ENCODE measurements around the gene PAGR1. TPM values are rescaled to one million over a fixed set of nuclear protein-coding genes. Genes with fewer than 3 reads are reported as not detected.

Gene PAGR1
- total RNA-seq, 1 donor from 2014 or later: 26.4 TPM

DNA sequence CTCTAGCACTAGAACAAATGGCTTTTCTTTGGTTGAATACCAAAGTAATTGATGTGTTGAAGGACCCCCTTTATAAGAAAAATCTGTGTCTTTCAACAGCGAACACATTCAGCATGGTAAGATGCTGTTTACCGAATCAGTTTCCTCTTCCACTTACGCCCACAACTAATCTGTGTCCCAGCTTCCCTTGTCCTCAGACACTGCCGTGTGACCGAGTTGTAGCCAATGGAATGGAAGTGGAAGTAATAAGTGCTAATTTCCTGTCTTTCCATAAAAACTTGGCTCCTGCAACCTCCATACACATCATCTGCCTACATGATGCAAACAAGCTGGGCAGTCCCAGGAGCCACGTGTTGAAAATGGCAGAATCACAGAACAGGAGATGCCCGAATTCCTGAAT is 36.7 kb downstream of the PAGR1 start:
- Mint-ChIP-seq H3K9me3 (ENCODE audit: low read depth) (no peaks in the 10 kb centered on the region), H3K36me3 (ENCODE audit: insufficient read depth) (no peaks in the 10 kb centered on the region), H3K4me3 (ENCODE audit: low read depth) (no peak overlapping the region), H3K27me3 (no peaks in the 10 kb centered on the region), H3K4me1 (ENCODE audit: low read depth) (peaks cover 5% of the 10 kb centered on the region), H3K27ac (no peak overlapping the region)
- DNase-seq (ENCODE audit: low spot score, unreplicated experiment): no peak
- TF ChIP-seq, protein P1, sequence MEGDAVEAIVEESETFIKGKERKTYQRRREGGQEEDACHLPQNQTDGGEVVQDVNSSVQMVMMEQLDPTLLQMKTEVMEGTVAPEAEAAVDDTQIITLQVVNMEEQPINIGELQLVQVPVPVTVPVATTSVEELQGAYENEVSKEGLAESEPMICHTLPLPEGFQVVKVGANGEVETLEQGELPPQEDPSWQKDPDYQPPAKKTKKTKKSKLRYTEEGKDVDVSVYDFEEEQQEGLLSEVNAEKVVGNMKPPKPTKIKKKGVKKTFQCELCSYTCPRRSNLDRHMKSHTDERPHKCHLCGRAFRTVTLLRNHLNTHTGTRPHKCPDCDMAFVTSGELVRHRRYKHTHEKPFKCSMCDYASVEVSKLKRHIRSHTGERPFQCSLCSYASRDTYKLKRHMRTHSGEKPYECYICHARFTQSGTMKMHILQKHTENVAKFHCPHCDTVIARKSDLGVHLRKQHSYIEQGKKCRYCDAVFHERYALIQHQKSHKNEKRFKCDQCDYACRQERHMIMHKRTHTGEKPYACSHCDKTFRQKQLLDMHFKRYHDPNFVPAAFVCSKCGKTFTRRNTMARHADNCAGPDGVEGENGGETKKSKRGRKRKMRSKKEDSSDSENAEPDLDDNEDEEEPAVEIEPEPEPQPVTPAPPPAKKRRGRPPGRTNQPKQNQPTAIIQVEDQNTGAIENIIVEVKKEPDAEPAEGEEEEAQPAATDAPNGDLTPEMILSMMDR (IDR thresholded peaks at IDR 0.05; ENCODE audit: unreplicated experiment): no peak

DNA sequence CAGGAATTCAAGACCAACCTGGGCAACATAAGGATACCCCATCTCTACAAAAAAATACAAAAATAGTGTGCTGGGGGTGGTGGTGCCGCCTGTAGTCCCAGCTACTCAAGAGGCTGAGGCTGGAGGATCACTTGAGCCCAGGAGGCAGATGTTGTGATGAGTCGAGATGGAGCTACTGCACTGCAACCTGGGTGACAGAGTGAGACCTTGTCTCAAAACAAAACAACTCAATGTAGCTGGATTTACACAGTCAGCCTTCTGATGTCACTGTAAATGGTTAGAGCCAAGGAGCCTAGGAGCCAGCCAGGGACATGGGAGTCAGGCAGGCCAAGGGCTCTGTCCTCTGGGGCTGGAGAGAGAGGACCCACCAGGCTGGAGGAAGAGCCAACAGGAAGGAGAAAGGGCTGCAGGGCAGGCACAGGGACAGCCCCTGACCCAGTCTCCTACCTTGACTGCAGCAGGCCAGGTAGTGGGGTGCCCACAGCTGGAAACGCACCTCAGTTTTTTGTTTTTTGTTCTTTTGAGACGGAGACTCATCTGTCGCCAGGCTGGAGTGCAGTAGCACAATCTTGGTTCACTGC is 38.7 kb downstream of the PAGR1 start:
- DNase-seq (ENCODE audit: low spot score, unreplicated experiment): no peak
- Mint-ChIP-seq H3K4me1 (ENCODE audit: low read depth) (peaks cover 2% of the 10 kb centered on the region), H3K9me3 (ENCODE audit: low read depth) (no peaks in the 10 kb centered on the region), H3K27me3 (no peaks in the 10 kb centered on the region), H3K4me3 (ENCODE audit: low read depth) (no peak overlapping the region), H3K36me3 (ENCODE audit: insufficient read depth) (peaks cover 7% of the 10 kb centered on the region), H3K27ac (peak overlapping the region; percentile 29)
- TF ChIP-seq, protein P1 (IDR thresholded peaks at IDR 0.05; ENCODE audit: unreplicated experiment): no peak

DNA sequence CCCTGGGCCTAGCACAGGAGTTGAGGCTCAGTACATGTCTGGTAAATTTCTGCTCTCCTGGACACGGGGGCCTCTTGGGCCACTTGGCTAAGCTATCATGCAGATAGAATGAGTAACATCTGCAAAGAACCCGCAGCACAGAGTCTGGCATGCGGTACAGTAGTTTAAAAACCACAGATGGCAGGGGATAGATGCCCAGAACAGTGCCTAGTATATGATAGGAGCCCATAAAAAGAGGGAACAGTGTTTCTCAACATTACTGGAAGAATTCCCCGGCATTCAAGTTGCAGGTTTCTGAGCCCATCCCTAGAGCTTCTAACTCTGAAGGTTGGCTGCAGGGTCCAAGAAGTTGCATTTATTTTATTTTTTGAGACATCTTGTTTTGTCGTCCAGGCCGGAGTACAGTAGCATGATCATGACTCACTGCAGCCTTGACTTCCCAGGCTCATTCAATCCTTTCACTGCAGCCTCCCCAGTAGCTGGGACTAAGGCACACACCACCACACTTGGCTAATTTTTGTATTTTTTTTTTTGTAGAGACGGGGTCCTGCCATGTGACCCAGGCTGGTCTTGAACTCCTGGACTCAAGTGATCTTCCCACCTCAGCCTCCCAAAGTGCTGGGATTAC is 41.3 kb downstream of the PAGR1 start:
- no peaks in the 10 kb centered on the region for H3K9me3 Mint-ChIP-seq (ENCODE audit: low read depth)
- no peak overlapping the region for H3K27ac Mint-ChIP-seq
- H3K4me1 Mint-ChIP-seq (ENCODE audit: low read depth): peaks cover 7% of the 10 kb centered on the region
- H3K27me3 Mint-ChIP-seq: no peaks in the 10 kb centered on the region
- no peak for DNase-seq (ENCODE audit: low spot score, unreplicated experiment)
- peaks cover 10% of the 10 kb centered on the region for H3K36me3 Mint-ChIP-seq (ENCODE audit: insufficient read depth)
- H3K4me3 Mint-ChIP-seq (ENCODE audit: low read depth): no peak overlapping the region
- TF ChIP-seq, protein P1 (IDR thresholded peaks at IDR 0.05; ENCODE audit: unreplicated experiment): no peak

DNA sequence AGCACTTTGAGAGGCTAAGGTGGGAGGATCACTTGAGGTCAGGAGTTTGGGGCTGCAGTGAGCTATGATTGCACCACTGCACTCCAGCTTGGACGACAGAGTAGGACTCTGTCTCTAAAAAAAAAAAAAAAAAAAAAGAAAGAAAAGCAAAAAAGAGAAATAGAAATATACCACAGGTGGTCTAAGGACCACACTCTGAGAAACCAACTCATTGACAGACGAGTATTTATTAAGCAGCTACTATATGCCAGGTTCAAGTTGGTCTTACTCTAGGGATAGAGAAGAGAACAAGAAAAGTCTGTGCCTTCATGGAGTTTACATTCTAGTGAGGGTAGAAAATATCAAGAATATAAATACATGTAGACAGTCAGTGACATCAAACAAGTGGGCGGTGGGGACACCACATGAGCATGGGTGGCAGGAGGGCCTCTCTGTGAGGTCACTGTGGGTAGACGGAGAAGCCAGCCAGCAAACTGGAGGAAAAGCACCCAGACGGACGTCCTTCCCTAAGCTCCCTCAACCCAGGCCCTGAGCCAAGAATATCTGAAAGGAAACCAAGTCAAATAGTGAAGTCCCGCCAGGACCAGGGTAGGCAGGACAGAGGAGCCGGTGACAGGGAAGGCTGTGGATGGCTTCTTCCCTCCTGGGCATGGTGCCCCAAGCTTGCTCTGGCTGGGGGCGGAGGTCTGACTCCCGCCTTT is 42.3 kb downstream of the PAGR1 start:
- TF ChIP-seq, protein P1 (IDR thresholded peaks at IDR 0.05; ENCODE audit: unreplicated experiment): no peak
- Mint-ChIP-seq H3K27ac (no peak overlapping the region), H3K36me3 (ENCODE audit: insufficient read depth) (peaks cover 10% of the 10 kb centered on the region), H3K4me1 (ENCODE audit: low read depth) (peaks cover 9% of the 10 kb centered on the region), H3K27me3 (no peaks in the 10 kb centered on the region), H3K9me3 (ENCODE audit: low read depth) (no peaks in the 10 kb centered on the region), H3K4me3 (ENCODE audit: low read depth) (no peak overlapping the region)
- DNase-seq (ENCODE audit: low spot score, unreplicated experiment): no peak

DNA sequence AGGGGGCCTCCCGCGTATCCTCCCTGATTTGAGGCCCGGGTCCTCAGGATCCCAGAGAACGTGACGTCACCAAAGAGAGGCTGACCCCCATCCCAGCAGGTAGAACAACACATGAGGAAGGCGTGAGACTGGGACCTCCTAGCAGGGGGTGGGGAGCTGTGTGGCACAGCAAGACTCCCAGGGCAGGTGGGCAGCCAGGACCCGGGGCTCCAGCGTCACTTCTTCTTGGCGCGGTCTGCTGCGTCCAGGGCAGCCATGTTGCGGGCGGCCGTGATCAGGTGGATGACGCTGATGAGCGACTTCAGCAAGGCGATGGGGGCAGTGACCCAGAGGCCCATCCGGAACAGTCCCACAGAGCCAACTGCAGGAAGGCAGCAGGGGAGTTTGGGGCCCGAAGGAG is 43.0 kb downstream of the PAGR1 start:
- TF ChIP-seq, protein P1 (IDR thresholded peaks at IDR 0.05; ENCODE audit: unreplicated experiment): no peak

More for the DNA sequence above, 43.0 kb downstream of the PAGR1 start:
- Mint-ChIP-seq H3K27ac (no peak overlapping the region), H3K4me3 (ENCODE audit: low read depth) (no peak overlapping the region), H3K9me3 (ENCODE audit: low read depth) (no peaks in the 10 kb centered on the region), H3K4me1 (ENCODE audit: low read depth) (peaks cover 9% of the 10 kb centered on the region), H3K36me3 (ENCODE audit: insufficient read depth) (peaks cover 10% of the 10 kb centered on the region), H3K27me3 (no peaks in the 10 kb centered on the region)
- no peak for DNase-seq (ENCODE audit: low spot score, unreplicated experiment)
